ENCODE results near the gene ZFP69B.

- TF ChIP-seq, protein P1, sequence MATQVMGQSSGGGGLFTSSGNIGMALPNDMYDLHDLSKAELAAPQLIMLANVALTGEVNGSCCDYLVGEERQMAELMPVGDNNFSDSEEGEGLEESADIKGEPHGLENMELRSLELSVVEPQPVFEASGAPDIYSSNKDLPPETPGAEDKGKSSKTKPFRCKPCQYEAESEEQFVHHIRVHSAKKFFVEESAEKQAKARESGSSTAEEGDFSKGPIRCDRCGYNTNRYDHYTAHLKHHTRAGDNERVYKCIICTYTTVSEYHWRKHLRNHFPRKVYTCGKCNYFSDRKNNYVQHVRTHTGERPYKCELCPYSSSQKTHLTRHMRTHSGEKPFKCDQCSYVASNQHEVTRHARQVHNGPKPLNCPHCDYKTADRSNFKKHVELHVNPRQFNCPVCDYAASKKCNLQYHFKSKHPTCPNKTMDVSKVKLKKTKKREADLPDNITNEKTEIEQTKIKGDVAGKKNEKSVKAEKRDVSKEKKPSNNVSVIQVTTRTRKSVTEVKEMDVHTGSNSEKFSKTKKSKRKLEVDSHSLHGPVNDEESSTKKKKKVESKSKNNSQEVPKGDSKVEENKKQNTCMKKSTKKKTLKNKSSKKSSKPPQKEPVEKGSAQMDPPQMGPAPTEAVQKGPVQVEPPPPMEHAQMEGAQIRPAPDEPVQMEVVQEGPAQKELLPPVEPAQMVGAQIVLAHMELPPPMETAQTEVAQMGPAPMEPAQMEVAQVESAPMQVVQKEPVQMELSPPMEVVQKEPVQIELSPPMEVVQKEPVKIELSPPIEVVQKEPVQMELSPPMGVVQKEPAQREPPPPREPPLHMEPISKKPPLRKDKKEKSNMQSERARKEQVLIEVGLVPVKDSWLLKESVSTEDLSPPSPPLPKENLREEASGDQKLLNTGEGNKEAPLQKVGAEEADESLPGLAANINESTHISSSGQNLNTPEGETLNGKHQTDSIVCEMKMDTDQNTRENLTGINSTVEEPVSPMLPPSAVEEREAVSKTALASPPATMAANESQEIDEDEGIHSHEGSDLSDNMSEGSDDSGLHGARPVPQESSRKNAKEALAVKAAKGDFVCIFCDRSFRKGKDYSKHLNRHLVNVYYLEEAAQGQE (IDR thresholded peaks at IDR 0.05; ENCODE audit: insufficient read depth in 1 of 2, low read depth in 2 of 2, low read length in 2 of 2) = no peak
- TF ChIP-seq POLR2AphosphoS5 (IDR thresholded peaks at IDR 0.05; ENCODE audit: low read depth, low read length) (no peak), SIN3A (IDR thresholded peaks at IDR 0.05; ENCODE audit: borderline replicate concordance, insufficient read depth, low read length) (no peak), TAF1 (IDR thresholded peaks at IDR 0.05; ENCODE audit: borderline replicate concordance, insufficient read depth, low read length) (no peak)
Measured at GRCh38 chr1:40414331-40414730, 35.9 kb upstream of the ZFP69B start.
